Fibroblast of villous mesenchyme (primary cell): ENCODE results near the gene PLAC1. TPM values are rescaled to one million over a fixed set of nuclear protein-coding genes. Genes with fewer than 3 reads are reported as not detected.

Experiments
- DNase-seq: peaks from one replicate; pipeline ENCODE4 v3.0.0-alpha.2; 2010; ENCODE audit warnings: low read depth
- H3K4me3 ChIP-seq: 2 replicates; pipeline ENCODE4 v1.5.1; 2011; ENCODE audit warnings: low read depth, mild to moderate bottlenecking, low read length
- total RNA-seq: library from RNA; depleted of rRNA; stranded (reverse); fragments of >200 nt; gene quantifications from 2 replicates; pipeline ENCODE4 v1.2.3, GENCODE V29; 2012
- TF ChIP-seq, protein P1 (sequence below): IDR thresholded peaks from 2 replicates; pipeline ENCODE4 v1.5.1; 2012; ENCODE audit warnings: low read depth, mild to moderate bottlenecking, low read length; ENCODE audit not compliant: insufficient read depth

Gene PLAC1
- total RNA-seq, 1 donor, result 0.43 TPM

DNA sequence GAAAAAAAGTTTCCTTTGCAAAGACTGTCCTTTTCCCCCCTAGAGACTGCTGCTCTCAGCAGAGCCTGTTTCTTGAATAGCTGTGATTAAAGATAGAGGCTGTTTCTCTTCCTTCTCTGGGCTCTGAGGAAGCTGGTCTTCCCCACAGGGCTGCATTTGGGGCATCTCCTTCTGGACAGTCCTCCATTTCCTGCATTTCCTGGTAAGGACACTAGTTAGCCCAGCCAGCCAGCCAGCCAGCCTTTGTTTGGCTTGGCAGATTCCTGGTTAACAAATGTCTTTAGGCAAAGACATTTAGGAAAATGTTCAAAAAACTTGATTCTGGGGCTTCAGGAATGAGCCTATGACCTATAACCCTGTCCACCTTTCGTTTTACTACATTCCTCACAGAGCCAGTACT is 34.0 kb upstream of the PLAC1 start:
- H3K4me3 ChIP-seq, result no peak overlapping the region
- no peak for DNase-seq
- TF ChIP-seq, protein P1, sequence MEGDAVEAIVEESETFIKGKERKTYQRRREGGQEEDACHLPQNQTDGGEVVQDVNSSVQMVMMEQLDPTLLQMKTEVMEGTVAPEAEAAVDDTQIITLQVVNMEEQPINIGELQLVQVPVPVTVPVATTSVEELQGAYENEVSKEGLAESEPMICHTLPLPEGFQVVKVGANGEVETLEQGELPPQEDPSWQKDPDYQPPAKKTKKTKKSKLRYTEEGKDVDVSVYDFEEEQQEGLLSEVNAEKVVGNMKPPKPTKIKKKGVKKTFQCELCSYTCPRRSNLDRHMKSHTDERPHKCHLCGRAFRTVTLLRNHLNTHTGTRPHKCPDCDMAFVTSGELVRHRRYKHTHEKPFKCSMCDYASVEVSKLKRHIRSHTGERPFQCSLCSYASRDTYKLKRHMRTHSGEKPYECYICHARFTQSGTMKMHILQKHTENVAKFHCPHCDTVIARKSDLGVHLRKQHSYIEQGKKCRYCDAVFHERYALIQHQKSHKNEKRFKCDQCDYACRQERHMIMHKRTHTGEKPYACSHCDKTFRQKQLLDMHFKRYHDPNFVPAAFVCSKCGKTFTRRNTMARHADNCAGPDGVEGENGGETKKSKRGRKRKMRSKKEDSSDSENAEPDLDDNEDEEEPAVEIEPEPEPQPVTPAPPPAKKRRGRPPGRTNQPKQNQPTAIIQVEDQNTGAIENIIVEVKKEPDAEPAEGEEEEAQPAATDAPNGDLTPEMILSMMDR, result no peak

GRCh38 chrX:134691453-134691852 is 33.2 kb upstream of the PLAC1 start:
- DNase-seq, result no peak
- H3K4me3 ChIP-seq, result no peak overlapping the region
- TF ChIP-seq, protein P1, result no peak

GRCh38 chrX:134688839-134689238 is 30.6 kb upstream of the PLAC1 start:
- TF ChIP-seq, protein P1, result no peak
- no peak for DNase-seq
- H3K4me3 ChIP-seq, result no peak overlapping the region

GRCh38 chrX:134688031-134688823 is 30.0 kb upstream of the PLAC1 start:
- TF ChIP-seq, protein P1, result no peak
- no peak for DNase-seq
- no peak overlapping the region for H3K4me3 ChIP-seq

- peak; percentile 51 for DNase-seq
- TF ChIP-seq, protein P1, result no peak
- H3K4me3 ChIP-seq, result no peak overlapping the region
Observed at GRCh38 chrX:134685668-134686067, 27.4 kb upstream of the PLAC1 start.

GRCh38 chrX:134684956-134685355 is 26.7 kb upstream of the PLAC1 start:
- no peak for DNase-seq
- TF ChIP-seq, protein P1, result no peak
- no peak overlapping the region for H3K4me3 ChIP-seq
